MM.1S (cell line): ENCODE data around the gene CSH2.
"Not testable (repeated sequence)": the region's sequence is repeated elsewhere in the genome, so short reads cannot be mapped to it uniquely, and the experiment has no call there.

Source experiments
- DNase-seq: peaks from one replicate; pipeline ENCODE4 v3.0.0-alpha.2; 2015
- H2AFZ ChIP-seq: fragments of 300-600 bp; sonication (generic); 2 replicates; pipeline ENCODE4 v1.6.0; 2016; ENCODE audit warnings: antibody characterized with exemption, low read length
- H3F3A ChIP-seq: fragments of 300-600 bp; sonication (generic); 2 replicates; pipeline ENCODE4 v1.6.1; 2016; ENCODE audit warnings: mild to moderate bottlenecking, antibody characterized with exemption, low read length, moderate library complexity, mixed read lengths; ENCODE audit not compliant: insufficient read depth
- H3K27ac ChIP-seq: fragments of 300-600 bp; sonication (generic); 2 replicates; pipeline ENCODE4 v1.5.1; 2016; ENCODE audit warnings: mild to moderate bottlenecking, low read length
- H3K27me3 ChIP-seq: fragments of 300-600 bp; sonication (generic); replicated peaks from 2 replicates; pipeline ENCODE4 v1.6.0; 2016; ENCODE audit warnings: low read length; ENCODE audit not compliant: insufficient read depth
- H3K36me3 ChIP-seq: fragments of 300-600 bp; sonication (generic); replicated peaks from 2 replicates; pipeline ENCODE4 v1.6.1; 2016; ENCODE audit warnings: mild to moderate bottlenecking, low read length, mixed read lengths; ENCODE audit not compliant: insufficient read depth
- H3K4me1 ChIP-seq: fragments of 300-600 bp; sonication (generic); 2 replicates; pipeline ENCODE4 v1.6.1; 2016; ENCODE audit warnings: low read length, mixed read lengths
- H3K4me2 ChIP-seq: fragments of 300-600 bp; sonication (generic); 2 replicates; pipeline ENCODE4 v1.6.0; 2016; ENCODE audit warnings: low read depth, low read length
- H3K4me3 ChIP-seq: fragments of 300-600 bp; sonication (generic); 2 replicates; pipeline ENCODE4 v1.5.1; 2016; ENCODE audit warnings: low read length, mixed read lengths
- H3K79me2 ChIP-seq: fragments of 300-600 bp; sonication (generic); 2 replicates; pipeline ENCODE4 v1.6.1; 2016; ENCODE audit warnings: mixed run types, low read length, mixed read lengths
- H3K9ac ChIP-seq: fragments of 300-600 bp; sonication (generic); 2 replicates; pipeline ENCODE4 v1.6.1; 2016; ENCODE audit warnings: low read length, mixed read lengths
- H3K9me2 ChIP-seq: fragments of 300-600 bp; sonication (generic); replicated peaks from 2 replicates; pipeline ENCODE4 v1.6.1; 2016; ENCODE audit warnings: mild to moderate bottlenecking, low read length, mixed read lengths; ENCODE audit not compliant: insufficient read depth
- H3K9me3 ChIP-seq: fragments of 300-600 bp; sonication (generic); replicated peaks from 2 replicates; pipeline ENCODE4 v1.6.1; 2016; ENCODE audit warnings: mild to moderate bottlenecking, low read length, mixed read lengths; ENCODE audit not compliant: insufficient read depth
- H4K20me1 ChIP-seq: fragments of 300-600 bp; sonication (generic); 2 replicates; pipeline ENCODE4 v1.6.1; 2016; ENCODE audit warnings: mild to moderate bottlenecking, low read length, moderate library complexity, mixed read lengths; ENCODE audit not compliant: insufficient read depth
- CTCF ChIP-seq: fragments of 300-600 bp; sonication (generic); IDR thresholded peaks from 2 replicates; pipeline ENCODE4 v1.5.1; 2016; ENCODE audit warnings: antibody characterized with exemption, low read length, mixed read lengths
- EZH2 ChIP-seq: fragments of 300-600 bp; sonication (generic); optimal IDR thresholded peaks from 2 replicates; pipeline ENCODE3; 2017; ENCODE audit warnings: low read depth, mild to moderate bottlenecking, antibody characterized with exemption, low read length, mixed read lengths
- EZH2phosphoT487 ChIP-seq: fragments of 300-600 bp; sonication (generic); IDR thresholded peaks from 2 replicates; pipeline ENCODE4 v1.6.1; 2018; ENCODE audit warnings: antibody characterized with exemption, low read length

CSH2 gene

GRCh38 chr17:63843910-63844677 lies 29.4 kb downstream of the CSH2 start:
- Histone ChIP-seq H3F3A (peaks cover 15% of the 10 kb centered on the region), H4K20me1 (no peaks in the 10 kb centered on the region; the same call in 1 of the 2 replicates), H3K4me3 (peak overlapping the region; percentile 71), H3K4me2 (peak overlapping the region; percentile 68), H3K79me2 (peaks cover 32% of the 10 kb centered on the region), H3K9ac (peak overlapping the region; percentile 74; the same call in 1 of the 2 replicates), H3K9me2 (no peaks in the 10 kb centered on the region), H3K27me3 (no peaks in the 10 kb centered on the region), H3K27ac (peak overlapping the region; percentile 69; the same call in 1 of the 2 replicates), H2AFZ (peak overlapping the region; percentile 69), H3K9me3 (no peaks in the 10 kb centered on the region), H3K4me1 (peaks cover 21% of the 10 kb centered on the region), H3K36me3 (no peaks in the 10 kb centered on the region)
- no peak for TF ChIP-seq EZH2
- TF ChIP-seq EZH2phosphoT487: no peak
- TF ChIP-seq CTCF: no peak
- peak; percentile 20 for DNase-seq

GRCh38 chr17:63843387-63843888 lies 30.0 kb downstream of the CSH2 start:
- H2AFZ ChIP-seq: peak overlapping the region; percentile 69
- DNase-seq: peak; percentile 91

GRCh38 chr17:63842540-63843386 lies 30.7 kb downstream of the CSH2 start, which contains the start of gene SMARCD2:
TSS of gene SMARCD2 (minus strand) at chr17:63842685. CDS start at chr17:63842674, 11 bp downstream.
- H3K36me3 ChIP-seq: no peaks in the 10 kb centered on the region
- peak; percentile 98 for DNase-seq
- peak within 1 kb of the TSS; percentile 69; the same call in 1 of the 2 replicates for H3K27ac ChIP-seq
- H3K4me1 ChIP-seq: peaks cover 22% of the 10 kb centered on the region
- peak within 1 kb of the TSS; percentile 69 for H2AFZ ChIP-seq
- H3K79me2 ChIP-seq: peaks cover 45% of the 10 kb centered on the region
- no peaks in the 10 kb centered on the region for H3K9me3 ChIP-seq
- H3K27me3 ChIP-seq: no peaks in the 10 kb centered on the region
- H3F3A ChIP-seq: peaks cover 15% of the 10 kb centered on the region
- no peaks in the 10 kb centered on the region; the same call in 1 of the 2 replicates for H4K20me1 ChIP-seq
- TF ChIP-seq EZH2phosphoT487 (no peak), EZH2 (no peak), CTCF (no peak)
- H3K4me3 ChIP-seq: peak within 1 kb of the TSS; percentile 81
- H3K4me2 ChIP-seq: peak within 1 kb of the TSS; percentile 91
- peak within 1 kb of the TSS; percentile 82 for H3K9ac ChIP-seq
- no peaks in the 10 kb centered on the region for H3K9me2 ChIP-seq

More at GRCh38 chr17:63843387-63843888, 30.0 kb downstream of the CSH2 start:
- peaks cover 38% of the 10 kb centered on the region for H3K79me2 ChIP-seq
- H3K27ac ChIP-seq: peak overlapping the region; percentile 69; the same call in 1 of the 2 replicates
- H3K4me1 ChIP-seq: peaks cover 22% of the 10 kb centered on the region
- not testable (repeated sequence) for H3K9me2 ChIP-seq, H3K27me3 ChIP-seq, H3K36me3 ChIP-seq, H4K20me1 ChIP-seq, H3K9me3 ChIP-seq
- peaks cover 15% of the 10 kb centered on the region for H3F3A ChIP-seq
- peak overlapping the region; percentile 68 for H3K4me2 ChIP-seq
- H3K9ac ChIP-seq: peak overlapping the region; percentile 74
- peak overlapping the region; percentile 71 for H3K4me3 ChIP-seq
